GM12878 (cell line): ENCODE data around the gene SMG6.
A peak's percentile ranks its signal among the peaks of the same experiment; 100 is the strongest.

Source experiments
- CHD1 ChIP-seq: IDR thresholded peaks from 2 replicates; pipeline ENCODE4 v1.6.1; 2012; ENCODE audit warnings: low read depth, low read length, improper control_type of control experiment
- EGR1 ChIP-seq, 2 experiments: IDR thresholded peaks; 1 replicate in 1 of 2; 2 replicates in 1 of 2; pipeline ENCODE4 v1.6.1; 2011 to 2012; ENCODE audit warnings: low read depth in 2 of 2, low read length in 2 of 2, borderline replicate concordance in 1 of 2, mild to moderate bottlenecking in 1 of 2, moderate library complexity in 1 of 2
- EZH2 ChIP-seq: IDR thresholded peaks from 2 replicates; pipeline ENCODE4 v1.6.1; 2012; ENCODE audit warnings: low read depth, mild to moderate bottlenecking, control low read depth, inconsistent platforms, low read length, borderline replicate concordance; ENCODE audit not compliant: control insufficient read depth
- JUND ChIP-seq: IDR thresholded peaks from 2 replicates; pipeline ENCODE4 v1.6.1; 2012; ENCODE audit warnings: low read depth, mild to moderate bottlenecking, low read length, improper control_type of control experiment, moderate library complexity
- MYC ChIP-seq: IDR thresholded peaks from 2 replicates; pipeline ENCODE4 v1.6.1; 2011; ENCODE audit warnings: mild to moderate bottlenecking, low read length, moderate library complexity, inconsistent platforms; ENCODE audit not compliant: insufficient read depth, insufficient replicate concordance, insufficient read length, severe bottlenecking
- NFIC ChIP-seq: IDR thresholded peaks from 2 replicates; pipeline ENCODE4 v1.6.1; 2012; ENCODE audit warnings: low read depth, mild to moderate bottlenecking, inconsistent platforms, low read length, moderate library complexity
- POLR2A ChIP-seq: IDR thresholded peaks from 2 replicates; pipeline ENCODE4 v1.6.1; 2011; ENCODE audit warnings: low read depth, mild to moderate bottlenecking, low read length
- TAF1 ChIP-seq: IDR thresholded peaks from 2 replicates; pipeline ENCODE4 v1.6.1; 2011; ENCODE audit warnings: mild to moderate bottlenecking, low read depth, low read length, borderline replicate concordance
- TF ChIP-seq, protein P1 (sequence below): fragments of 450-650 bp; formaldehyde crosslinking; IDR thresholded peaks from 2 replicates; pipeline ENCODE4 v1.4.0; 2020; ENCODE audit warnings: mild to moderate bottlenecking, moderate library complexity
- TF ChIP-seq, protein P2 (sequence below): fragments of 450-650 bp; IDR thresholded peaks from 2 replicates; pipeline ENCODE4 v1.6.1; 2014; ENCODE audit warnings: mild to moderate bottlenecking
- TF ChIP-seq, protein P3 (sequence below): IDR thresholded peaks from 2 replicates; pipeline ENCODE4 v1.6.1; 2012; ENCODE audit warnings: low read length, inconsistent platforms
- TF ChIP-seq, protein P4 (sequence below), 3 experiments: IDR thresholded peaks in 2 of 3; conservative IDR thresholded peaks in 1 of 3; 2 replicates each; pipeline ENCODE4 v1.5.1; 2011; ENCODE audit warnings: low read depth in 3 of 3, low read length in 3 of 3, mild to moderate bottlenecking in 3 of 3, control low read depth in 2 of 3, moderate library complexity in 2 of 3, inconsistent platforms in 1 of 3, mixed read lengths in 1 of 3; ENCODE audit not compliant: control insufficient read depth in 2 of 3, insufficient read depth in 1 of 3; ENCODE audit errors: extremely low read depth in 1 of 3
- TF ChIP-seq, protein P5 (sequence below): IDR thresholded peaks from 2 replicates; pipeline ENCODE4 v1.6.1; 2012; ENCODE audit warnings: mild to moderate bottlenecking, low read depth, low read length

DNA sequence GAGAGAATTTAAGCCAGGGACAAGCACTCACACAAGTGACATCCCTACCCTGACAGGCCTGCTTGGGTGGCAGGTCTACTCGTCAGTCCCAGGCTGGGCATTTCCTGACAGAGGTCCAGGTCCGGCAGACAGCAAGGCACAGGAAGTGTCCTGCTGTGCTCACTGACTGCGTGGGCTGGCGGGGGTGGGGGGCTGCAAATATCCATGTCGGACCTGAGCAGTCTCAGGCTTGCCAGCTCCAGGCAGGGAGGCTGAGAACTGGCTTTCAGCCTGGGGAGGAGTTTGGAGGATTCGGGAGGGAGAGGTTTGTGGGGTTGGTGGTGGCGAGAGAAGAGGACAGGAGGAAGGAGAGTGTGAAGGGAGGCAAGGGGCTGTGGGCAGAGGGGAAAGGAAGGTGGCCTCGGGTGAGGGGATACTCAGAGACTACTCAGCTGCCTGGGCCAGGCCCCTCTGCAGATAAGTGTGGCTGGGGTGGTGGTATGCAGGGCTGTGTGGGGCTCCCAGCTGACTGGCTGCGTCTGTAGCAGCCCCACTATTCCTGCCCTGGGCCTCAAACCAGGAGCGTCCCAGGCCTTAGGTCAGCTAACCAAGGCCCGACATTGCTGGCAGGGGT is 240.9 kb downstream of the SMG6 start:
- TF ChIP-seq, protein P1, sequence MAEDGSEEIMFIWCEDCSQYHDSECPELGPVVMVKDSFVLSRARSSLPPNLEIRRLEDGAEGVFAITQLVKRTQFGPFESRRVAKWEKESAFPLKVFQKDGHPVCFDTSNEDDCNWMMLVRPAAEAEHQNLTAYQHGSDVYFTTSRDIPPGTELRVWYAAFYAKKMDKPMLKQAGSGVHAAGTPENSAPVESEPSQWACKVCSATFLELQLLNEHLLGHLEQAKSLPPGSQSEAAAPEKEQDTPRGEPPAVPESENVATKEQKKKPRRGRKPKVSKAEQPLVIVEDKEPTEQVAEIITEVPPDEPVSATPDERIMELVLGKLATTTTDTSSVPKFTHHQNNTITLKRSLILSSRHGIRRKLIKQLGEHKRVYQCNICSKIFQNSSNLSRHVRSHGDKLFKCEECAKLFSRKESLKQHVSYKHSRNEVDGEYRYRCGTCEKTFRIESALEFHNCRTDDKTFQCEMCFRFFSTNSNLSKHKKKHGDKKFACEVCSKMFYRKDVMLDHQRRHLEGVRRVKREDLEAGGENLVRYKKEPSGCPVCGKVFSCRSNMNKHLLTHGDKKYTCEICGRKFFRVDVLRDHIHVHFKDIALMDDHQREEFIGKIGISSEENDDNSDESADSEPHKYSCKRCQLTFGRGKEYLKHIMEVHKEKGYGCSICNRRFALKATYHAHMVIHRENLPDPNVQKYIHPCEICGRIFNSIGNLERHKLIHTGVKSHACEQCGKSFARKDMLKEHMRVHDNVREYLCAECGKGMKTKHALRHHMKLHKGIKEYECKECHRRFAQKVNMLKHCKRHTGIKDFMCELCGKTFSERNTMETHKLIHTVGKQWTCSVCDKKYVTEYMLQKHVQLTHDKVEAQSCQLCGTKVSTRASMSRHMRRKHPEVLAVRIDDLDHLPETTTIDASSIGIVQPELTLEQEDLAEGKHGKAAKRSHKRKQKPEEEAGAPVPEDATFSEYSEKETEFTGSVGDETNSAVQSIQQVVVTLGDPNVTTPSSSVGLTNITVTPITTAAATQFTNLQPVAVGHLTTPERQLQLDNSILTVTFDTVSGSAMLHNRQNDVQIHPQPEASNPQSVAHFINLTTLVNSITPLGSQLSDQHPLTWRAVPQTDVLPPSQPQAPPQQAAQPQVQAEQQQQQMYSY: no peak
- TF ChIP-seq JUND: no peak
- TF ChIP-seq, protein P2, sequence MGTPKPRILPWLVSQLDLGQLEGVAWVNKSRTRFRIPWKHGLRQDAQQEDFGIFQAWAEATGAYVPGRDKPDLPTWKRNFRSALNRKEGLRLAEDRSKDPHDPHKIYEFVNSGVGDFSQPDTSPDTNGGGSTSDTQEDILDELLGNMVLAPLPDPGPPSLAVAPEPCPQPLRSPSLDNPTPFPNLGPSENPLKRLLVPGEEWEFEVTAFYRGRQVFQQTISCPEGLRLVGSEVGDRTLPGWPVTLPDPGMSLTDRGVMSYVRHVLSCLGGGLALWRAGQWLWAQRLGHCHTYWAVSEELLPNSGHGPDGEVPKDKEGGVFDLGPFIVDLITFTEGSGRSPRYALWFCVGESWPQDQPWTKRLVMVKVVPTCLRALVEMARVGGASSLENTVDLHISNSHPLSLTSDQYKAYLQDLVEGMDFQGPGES: no peak
- peak; percentile 81 for TF ChIP-seq POLR2A
- TF ChIP-seq EZH2: no peak
- TF ChIP-seq, protein P3, sequence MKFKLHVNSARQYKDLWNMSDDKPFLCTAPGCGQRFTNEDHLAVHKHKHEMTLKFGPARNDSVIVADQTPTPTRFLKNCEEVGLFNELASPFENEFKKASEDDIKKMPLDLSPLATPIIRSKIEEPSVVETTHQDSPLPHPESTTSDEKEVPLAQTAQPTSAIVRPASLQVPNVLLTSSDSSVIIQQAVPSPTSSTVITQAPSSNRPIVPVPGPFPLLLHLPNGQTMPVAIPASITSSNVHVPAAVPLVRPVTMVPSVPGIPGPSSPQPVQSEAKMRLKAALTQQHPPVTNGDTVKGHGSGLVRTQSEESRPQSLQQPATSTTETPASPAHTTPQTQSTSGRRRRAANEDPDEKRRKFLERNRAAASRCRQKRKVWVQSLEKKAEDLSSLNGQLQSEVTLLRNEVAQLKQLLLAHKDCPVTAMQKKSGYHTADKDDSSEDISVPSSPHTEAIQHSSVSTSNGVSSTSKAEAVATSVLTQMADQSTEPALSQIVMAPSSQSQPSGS: no peak
- TF ChIP-seq, protein P4, sequence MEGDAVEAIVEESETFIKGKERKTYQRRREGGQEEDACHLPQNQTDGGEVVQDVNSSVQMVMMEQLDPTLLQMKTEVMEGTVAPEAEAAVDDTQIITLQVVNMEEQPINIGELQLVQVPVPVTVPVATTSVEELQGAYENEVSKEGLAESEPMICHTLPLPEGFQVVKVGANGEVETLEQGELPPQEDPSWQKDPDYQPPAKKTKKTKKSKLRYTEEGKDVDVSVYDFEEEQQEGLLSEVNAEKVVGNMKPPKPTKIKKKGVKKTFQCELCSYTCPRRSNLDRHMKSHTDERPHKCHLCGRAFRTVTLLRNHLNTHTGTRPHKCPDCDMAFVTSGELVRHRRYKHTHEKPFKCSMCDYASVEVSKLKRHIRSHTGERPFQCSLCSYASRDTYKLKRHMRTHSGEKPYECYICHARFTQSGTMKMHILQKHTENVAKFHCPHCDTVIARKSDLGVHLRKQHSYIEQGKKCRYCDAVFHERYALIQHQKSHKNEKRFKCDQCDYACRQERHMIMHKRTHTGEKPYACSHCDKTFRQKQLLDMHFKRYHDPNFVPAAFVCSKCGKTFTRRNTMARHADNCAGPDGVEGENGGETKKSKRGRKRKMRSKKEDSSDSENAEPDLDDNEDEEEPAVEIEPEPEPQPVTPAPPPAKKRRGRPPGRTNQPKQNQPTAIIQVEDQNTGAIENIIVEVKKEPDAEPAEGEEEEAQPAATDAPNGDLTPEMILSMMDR (IDR thresholded peaks at IDR 0.05 in 2 of 3, conservative IDR thresholded peaks at IDR 0.05 in 1 of 3; ENCODE audit: control insufficient read depth in 2 of 3, extremely low read depth in 1 of 3, insufficient read depth in 1 of 3, low read depth in 3 of 3, low read length in 3 of 3): no peak
- TF ChIP-seq EGR1 (IDR thresholded peaks at IDR 0.05; ENCODE audit: borderline replicate concordance in 1 of 2, low read depth in 2 of 2, low read length in 2 of 2): peak in 1 of 2 experiments; percentile 9; a peak in 1 of 3 replicates
- TF ChIP-seq TAF1: no peak
- no peak for TF ChIP-seq CHD1
- TF ChIP-seq NFIC: no peak
- TF ChIP-seq, protein P5, sequence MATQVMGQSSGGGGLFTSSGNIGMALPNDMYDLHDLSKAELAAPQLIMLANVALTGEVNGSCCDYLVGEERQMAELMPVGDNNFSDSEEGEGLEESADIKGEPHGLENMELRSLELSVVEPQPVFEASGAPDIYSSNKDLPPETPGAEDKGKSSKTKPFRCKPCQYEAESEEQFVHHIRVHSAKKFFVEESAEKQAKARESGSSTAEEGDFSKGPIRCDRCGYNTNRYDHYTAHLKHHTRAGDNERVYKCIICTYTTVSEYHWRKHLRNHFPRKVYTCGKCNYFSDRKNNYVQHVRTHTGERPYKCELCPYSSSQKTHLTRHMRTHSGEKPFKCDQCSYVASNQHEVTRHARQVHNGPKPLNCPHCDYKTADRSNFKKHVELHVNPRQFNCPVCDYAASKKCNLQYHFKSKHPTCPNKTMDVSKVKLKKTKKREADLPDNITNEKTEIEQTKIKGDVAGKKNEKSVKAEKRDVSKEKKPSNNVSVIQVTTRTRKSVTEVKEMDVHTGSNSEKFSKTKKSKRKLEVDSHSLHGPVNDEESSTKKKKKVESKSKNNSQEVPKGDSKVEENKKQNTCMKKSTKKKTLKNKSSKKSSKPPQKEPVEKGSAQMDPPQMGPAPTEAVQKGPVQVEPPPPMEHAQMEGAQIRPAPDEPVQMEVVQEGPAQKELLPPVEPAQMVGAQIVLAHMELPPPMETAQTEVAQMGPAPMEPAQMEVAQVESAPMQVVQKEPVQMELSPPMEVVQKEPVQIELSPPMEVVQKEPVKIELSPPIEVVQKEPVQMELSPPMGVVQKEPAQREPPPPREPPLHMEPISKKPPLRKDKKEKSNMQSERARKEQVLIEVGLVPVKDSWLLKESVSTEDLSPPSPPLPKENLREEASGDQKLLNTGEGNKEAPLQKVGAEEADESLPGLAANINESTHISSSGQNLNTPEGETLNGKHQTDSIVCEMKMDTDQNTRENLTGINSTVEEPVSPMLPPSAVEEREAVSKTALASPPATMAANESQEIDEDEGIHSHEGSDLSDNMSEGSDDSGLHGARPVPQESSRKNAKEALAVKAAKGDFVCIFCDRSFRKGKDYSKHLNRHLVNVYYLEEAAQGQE: no peak
- TF ChIP-seq MYC: no peak
